SK-N-MC (cell line): ENCODE results near the gene LEUTX.

Source experiments
- EZH2 ChIP-seq: fragments of 200-600 bp; sonication (generic); IDR thresholded peaks from one replicate; pipeline ENCODE4 v1.6.1; 2017; ENCODE audit warnings: antibody characterized with exemption
- FOXP2 ChIP-seq: optimal IDR thresholded peaks from 2 replicates; pipeline ENCODE3; 2011; ENCODE audit warnings: mild to moderate bottlenecking, moderate library complexity; ENCODE audit not compliant: insufficient read depth; ENCODE audit errors: extremely low read length, control extremely low read depth
- POLR2AphosphoS5 ChIP-seq: IDR thresholded peaks from 2 replicates; pipeline ENCODE4 v1.6.1; 2012; ENCODE audit warnings: mild to moderate bottlenecking, low read depth, low read length, borderline replicate concordance

- TF ChIP-seq POLR2AphosphoS5 (no peak), EZH2 (no peak), FOXP2 (no peak)
Measured at GRCh38 chr19:39759457-39760184, 19.0 kb upstream of the LEUTX start.
